SKM-1 (cell line): Measurements from ENCODE around the gene BORCS5.

Experiments
- DNase-seq: peaks from one replicate; lab custom pipeline; 2025; ENCODE audit not compliant: unreplicated experiment; lab: John Stamatoyannopoulos, UW

Gene BORCS5

DNA sequence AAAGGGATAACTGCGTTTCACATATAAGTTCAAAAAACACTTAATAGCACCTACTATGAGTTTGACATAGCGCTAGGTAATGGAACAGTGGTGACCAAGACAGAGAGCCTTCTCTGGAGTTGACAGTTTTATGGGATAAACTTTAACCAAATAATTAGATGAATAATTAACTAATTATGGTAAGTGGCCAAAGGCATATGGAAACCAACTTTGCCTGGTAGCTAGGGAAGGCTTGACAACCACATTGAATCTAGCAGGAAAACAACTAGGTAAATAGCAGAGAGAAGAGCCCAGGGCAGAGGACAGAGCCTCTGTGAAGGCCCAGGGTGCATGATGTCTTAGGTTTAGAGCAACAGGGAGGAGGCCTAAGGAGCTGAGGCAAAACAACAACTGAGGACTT is 153.7 kb downstream of the BORCS5 start:
- DNase-seq: no peak

DNA sequence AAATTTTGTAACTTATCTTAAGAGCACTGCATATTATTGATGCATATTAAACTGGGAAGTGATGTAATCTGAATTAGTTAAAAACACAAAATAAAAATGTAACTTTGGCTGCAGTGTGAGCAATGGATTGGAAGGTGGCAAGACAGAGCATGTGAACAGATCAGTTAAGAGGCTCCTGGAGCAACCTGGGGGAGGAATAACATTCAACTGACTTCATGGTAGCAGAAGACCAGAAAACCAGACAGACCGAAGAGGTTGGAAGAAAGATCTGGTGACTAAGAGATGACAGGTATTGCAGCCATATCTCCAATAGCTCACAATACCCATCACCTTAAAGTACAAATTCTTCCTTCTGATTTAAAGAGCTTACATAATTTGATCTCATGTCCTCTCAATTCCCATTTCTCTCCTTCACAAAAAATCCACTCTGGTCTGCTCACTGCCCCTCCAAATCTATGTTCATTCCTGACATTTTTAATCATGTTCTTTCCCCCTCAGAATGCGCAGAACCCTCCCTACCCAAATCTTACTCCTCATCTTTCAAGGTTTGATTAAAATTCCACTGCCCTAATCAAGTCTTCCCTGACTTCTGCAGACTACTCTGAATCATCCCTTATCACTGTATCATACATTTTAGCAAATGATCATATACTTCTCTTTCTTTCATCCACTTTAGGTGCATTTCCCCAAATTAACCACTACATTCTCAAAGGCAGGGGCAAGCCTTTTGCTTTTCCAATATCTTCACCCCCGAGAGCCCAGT is 154.3 kb downstream of the BORCS5 start:
- no peak for DNase-seq

- DNase-seq: no peak
These were observed 155.2 kb downstream of the BORCS5 start for GRCh38 chr12:12511895-12512711.

GRCh38 chr12:12513416-12514006 is 156.6 kb downstream of the BORCS5 start:
- DNase-seq: no peak

GRCh38 chr12:12518464-12518845 is 161.6 kb downstream of the BORCS5 start:
- no peak for DNase-seq

- no peak for DNase-seq
These were observed 162.0 kb downstream of the BORCS5 start for GRCh38 chr12:12518919-12519318.
